GM21526 (cell line): Measurements from ENCODE around the gene PRAC2.

Experiments used
- ATAC-seq: cut with Tn5 transposase; IDR thresholded peaks from one replicate; pipeline ENCODE4 v1.9.1; 2021; ENCODE audit warnings: moderate library complexity; ENCODE audit not compliant: unreplicated experiment, low FRiP score

Gene PRAC2

DNA sequence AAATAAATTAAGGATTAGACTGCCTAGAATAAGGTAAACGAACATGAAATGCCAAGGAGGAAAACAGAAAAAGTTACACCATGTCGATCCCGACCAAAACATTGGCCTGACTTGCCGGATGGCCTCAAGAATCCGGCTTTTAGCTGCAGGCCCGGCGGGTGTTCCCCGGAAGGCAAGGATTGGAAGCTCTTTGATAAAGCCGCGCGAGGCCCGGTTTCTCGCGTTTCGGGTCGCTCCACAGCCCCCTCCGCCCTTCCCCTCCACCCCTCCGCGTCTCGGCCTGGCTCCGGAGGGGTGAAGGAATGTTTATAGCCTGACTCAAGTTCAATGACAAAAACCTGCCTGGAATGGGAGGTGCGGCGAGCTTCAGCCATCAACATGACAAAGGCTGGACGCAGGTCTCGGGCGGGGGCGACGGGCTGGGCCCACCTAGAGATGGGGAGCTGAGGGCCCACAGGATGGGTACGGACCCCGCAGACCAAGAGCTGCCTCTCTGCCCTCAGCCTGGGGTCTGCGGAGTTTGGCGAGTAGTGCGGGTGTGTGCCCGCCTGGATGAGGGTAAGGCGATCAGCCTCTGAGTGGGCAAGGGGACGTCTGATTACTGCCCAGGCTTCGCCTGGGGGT is 3.2 kb upstream of the PRAC2 start:
- no peak for ATAC-seq

DNA sequence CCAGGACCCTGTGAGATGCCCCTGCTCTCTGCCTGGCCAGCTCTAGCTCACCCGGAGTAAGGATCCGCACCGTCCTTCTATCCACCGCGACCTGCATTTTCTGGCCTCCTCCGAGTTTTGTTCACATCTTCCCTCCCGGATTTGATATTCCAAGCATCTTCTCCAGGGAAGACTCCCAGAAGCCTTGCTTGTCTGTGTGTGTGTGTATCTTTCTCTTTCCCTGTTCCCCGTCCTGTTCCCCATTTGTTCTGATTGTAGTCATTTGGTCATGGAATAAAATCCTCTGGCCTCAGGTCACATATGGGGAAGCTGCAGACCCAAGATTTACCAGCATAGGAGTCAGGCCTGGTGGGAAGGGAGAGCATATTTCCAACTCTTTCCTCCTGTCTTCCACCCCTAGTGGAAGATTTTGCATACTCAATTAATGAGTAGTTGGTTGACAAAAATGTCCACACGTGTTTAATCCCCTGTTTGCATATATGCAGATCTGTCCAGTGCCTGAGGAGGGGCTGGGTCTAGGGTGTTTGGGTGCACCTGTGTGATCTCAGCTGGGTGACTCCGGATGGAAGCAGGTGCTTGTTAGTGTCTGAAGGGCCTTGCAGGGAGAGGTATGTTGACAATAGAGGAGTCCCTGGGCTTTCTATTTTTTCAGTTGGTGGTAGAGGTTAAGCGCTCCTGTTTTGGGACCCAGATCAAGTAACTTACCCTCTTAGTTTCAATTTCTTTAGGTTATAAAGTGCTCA is 2.5 kb upstream of the PRAC2 start:
- ATAC-seq, result no peak

DNA sequence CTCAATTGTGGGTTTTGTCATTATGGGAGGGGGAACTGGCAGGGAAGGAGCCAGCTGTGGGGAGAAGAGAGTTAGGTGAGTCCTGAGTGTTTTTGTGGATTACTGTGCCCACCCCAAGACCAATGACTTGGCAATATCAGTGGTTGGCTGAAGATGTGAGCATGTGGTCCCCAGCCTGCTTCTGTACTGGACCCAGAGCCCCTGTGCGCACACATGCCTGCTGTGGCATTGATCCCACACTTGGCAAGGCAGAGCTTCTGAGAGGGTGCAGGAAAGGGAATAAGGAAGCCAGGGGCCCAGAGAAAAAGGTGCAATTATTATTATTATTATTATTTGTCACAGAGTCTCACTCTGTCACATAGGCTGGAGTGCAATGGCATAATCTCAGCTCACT is 2.0 kb upstream of the PRAC2 start:
- ATAC-seq, result no peak

DNA sequence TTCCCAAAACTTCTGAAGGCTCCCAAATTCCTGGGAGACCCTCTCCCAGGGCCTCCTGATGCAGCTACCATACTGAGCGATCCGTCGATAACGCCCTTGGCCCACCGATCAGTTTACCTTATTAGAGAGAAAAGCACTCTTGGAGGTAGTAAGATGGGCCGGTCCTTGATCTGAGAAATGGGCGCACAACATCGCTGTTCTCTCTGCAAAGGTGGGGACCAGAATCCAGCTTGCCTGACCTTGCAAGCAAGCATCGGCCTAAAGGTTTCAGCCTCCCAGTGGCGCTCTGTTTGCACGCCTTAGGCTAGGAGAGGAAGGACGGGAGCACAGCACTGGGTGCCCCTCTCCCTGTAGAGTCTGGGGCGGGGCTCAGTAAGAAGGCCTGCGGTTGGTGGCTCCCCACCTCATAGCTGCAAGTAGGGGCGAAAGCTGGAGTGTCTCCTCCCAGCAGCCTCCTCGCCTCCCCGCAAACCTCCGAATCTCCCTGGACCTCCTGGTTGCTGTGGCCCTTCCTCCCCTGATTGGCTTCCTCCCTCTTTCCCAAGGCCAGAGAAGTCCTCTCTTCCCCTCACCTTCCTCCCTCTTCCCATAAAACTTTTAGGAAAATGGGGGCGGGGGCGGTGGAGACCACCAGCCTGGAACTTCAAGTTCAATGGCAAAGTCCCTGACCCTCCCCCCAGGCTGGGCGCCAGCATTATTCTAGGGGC is 631 bp upstream of the PRAC2 start, which contains the start of gene PRAC1:
Gene PRAC1, minus strand, starts transcription at position 318 of the 707 bp plus-strand sequence. Its CDS starts 126 bp downstream, at position 192.
- ATAC-seq, result no peak

DNA sequence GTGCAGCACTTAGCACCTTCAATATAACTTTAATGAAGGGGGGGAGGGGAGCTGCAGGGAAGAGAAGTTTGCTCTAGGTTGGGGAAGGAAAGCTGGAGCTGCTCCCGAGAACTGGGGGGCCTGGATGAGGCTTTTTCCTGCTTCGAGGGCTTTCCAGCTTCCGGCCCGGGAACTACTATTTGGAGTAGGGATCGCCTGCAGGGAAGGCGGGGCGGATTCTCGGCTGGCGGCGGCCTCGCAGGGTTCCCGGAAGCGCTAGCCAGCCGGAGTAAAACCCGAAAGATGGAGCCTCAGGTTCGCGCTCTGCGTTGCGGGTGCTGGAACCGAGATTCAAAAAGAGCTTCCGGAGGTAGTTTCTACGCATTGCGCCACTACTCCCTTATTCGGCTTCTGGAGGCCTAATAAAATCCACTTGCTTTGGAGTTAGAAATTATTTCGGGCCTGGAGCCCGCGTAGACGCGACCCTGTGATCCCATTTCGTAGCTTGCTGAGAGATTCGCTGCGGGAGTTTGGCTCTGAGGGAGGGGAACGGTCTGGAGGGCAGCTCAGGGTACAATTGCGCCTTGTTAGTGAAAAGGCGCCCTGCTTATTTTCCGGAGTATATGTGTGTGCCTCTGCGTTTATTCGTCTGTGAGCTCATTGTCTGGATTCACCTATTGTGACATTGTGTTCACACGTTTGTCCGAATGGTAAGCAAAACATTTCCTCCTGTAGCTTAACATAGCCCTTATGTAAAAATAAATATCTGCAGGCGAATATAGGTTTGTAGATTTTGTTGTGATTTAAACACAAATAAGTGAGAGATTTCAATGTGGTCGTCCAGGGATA is 652 bp downstream of the PRAC2 start:
- ATAC-seq, result no peak

DNA sequence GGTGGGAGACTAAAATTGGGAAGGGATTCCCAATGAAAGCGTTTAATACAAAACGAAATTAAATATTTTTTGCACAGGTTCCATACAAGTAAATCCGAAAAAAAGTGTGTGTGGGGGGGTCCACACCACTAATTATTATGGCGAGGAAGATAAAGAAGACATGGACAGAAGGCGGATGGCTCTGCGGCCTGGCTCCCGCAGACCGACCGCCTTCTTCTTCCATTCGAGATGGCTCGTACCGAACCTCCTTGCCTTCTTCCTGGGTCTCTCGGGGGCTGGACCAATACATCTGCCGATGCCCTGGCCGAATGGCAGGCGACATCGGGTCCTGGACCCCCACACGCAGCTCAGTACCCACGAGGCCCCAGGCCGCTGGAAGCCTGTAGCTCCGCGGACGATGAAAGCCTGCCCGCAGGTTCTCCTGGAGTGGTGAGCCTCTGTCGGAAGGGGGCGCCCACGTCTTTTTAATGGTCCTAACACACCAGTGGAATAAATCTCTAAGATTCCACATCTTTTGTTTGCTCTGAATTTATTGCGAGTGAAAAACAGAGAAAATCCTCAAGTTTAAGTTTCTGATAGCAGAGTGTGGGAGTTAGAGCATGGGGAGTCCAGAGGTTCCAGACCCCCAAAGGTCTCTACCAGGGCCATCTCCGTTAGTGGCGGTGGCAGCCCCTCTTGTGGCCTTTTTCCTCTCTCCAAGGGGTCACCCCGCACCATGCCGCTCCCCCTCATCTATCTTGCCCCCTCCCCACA is 1.4 kb downstream of the PRAC2 start:
- no peak for ATAC-seq

DNA sequence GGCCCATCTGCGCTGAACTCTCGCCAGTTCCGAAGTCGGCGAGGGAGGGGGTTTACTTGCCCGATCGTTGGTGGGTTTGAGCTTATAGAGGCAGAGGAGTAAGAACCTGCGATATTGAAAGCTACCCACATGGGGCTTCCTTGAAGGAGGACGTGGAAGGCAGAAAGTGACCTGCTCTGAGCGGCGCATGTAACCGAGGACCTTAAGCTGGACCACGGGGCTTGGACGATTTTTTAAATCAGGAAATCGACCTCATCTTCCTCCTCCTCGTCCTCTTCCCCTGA is 2.0 kb downstream of the PRAC2 start:
- ATAC-seq, result no peak

DNA sequence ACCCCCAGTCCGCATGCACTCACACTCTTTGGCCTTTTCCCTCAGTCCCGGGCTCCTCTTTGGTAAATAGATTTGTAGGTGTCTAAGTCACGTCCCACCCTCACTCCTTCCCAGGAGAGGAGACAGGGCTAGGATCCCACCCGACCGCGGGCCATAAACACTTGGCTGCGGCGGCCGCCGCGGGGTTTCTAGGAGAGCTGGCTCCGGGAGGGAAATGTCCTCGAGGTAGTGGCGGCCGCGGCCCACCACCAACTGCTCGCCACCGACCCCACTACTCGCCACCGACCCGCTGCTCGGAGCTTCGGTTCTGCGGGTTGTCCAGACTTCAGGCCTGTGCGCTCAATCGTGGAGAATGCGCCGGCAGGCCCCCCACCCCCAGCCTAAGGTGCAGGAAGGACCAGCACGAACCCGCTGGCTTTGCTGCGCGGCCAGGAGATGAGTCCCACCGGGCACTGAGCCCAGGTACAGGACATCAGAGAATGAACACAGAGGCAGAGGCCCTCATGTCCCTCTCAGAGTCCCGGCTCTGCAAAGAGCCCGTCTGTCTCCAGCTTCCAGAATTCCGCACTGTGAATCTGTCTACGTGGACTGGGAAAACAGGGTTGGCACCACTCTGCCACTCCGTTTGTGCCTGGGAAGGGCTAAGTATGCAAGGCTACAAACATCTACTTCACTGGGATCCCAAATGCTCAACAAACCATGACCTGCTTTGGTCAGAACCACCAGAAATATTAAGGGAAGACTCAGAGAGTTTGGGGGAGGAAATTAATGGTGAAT is 2.5 kb downstream of the PRAC2 start:
- no peak for ATAC-seq

DNA sequence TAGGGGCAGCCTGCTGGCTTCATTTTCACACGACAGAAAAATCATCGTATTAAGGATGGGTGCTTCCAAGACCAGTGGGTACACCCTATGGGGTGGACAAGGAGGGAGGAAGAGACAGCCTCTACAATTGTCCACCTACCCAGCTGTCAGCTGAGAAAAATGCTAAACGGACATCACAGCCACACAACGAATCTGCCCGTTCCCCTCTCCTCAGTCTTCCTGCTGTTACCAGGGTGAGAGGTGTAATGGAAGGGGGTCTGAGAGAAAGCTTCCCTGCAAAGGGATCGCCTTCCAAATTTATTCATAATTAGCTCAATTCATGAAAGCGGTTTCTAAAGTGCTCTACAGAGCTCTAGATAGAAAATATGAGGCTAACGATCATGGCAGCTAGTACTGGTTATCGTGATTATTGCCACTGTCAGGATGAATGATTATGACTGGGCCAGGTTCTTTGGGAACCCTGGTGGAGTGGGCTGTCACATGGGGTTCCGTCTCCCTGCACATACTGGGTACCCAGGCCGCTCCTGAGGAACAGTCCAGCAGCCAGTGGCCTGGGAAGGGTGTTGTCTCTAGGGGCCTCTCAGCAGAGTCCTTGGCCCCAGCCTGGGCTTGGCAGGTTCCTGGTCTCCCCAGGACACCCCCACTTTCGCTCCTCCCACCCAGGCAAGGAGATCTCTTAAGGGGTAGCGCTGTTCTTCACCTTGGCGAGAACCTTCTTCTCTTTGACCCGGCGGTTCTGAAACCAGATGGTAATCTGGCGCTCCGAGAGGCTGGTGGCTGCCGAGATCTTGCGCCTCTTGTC is 3.3 kb downstream of the PRAC2 start:
- no peak for ATAC-seq

DNA sequence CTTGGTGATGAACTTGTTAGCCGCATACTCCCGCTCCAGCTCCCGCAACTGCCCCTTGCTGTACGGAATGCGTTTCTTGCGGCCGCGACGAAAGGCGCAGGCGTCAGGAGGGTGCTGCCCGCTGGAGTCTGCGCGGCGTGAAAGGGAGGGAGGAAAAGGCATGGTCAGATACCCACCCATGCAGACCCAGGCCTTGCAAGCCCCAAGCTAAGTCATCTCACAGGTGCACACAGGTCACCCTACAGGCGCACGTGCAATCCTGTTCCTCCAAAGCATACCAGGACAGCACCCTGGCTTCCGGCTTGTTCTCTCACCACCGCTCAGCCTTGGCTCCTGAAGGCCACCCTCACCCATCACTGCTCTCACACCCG is 3.9 kb downstream of the PRAC2 start:
- no peak for ATAC-seq

DNA sequence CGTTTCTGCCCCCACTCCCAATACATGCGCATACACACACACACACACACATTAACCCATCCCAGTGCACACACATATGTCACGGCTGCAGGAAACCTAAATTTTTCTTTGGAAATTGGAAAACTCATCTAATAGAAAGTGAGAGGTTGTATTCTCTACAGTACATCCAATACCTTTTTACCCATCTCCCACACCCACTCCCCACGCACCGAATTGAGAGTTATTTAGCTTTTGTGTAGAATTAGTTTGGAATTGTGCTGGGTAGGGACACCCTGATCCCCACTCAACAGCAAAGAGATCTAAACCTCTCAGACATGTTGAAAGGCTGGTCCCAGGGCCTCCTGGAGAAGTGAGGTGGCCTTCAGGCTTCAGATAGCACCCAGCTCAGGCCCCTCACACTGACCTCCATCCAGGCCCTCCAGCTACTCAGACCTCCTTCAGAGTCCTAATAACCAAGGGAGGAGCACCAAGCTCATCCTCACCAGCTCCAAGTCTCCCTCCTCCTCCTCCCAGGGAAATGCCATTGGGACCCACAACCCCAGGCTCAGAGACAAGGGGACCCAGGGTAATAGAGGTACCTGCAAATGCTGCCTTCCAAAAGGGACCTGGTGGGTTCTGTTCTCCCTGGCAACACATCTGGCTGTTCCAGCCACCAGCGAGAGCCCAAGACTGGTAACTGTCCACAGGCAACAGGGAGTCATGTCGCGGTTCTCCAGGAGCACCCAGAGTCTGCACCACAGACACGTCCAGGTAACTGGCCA is 4.6 kb downstream of the PRAC2 start:
- ATAC-seq, result no peak

DNA sequence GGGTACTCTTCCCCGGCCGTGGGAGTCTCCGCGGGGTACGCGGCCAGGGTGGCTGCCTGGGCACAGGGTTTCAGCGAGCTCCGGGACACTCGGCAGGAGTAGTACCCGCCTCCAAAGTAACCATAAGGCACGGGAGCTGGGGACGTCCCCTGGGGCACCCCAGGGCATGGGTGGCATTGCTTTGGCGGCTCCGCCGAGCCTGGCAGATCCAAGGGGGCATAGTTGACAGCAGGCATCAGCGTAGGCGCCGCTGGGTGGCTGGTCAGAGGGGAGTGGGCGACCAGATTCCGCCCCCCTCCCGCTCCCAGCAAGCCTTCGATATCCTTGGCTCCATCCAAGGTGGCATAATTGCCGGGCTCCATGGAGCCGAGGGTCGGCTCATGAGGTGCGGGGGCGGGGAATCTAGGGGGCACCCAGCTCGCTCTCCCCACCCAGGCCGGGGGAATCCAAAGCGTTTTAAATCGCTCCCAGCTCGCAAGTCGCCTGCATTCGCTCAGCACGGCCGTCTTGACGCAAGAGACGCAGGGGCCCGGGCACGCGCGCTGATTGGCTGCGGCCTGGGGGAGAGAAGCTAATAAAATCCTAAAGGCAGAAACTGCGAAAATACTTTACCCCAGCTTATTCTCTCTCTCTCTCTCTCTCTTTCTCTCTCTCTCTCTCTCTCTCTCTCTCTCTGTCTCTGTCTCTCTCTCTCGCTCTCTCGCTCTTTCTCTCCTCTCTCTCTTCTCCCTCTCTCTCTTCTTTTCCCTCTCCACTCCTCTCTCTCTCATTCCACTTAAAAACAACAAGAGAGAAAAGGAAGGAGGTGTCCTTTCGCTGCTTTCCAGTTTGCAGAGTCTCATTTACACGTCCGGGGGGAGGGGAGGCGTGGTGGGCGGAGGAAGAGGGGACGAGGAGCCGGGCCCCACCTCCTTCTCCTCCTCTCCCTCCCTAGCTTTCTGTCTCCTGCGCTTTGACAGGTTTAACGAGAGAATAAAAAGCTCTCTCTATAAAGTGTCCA is 5.5 kb downstream of the PRAC2 start, which contains the start of gene HOXB13:
Gene HOXB13, minus strand, starts transcription at position 519 of the 1,000 bp plus-strand sequence. Its CDS starts 157 bp downstream, at position 362.
- ATAC-seq, result no peak

DNA sequence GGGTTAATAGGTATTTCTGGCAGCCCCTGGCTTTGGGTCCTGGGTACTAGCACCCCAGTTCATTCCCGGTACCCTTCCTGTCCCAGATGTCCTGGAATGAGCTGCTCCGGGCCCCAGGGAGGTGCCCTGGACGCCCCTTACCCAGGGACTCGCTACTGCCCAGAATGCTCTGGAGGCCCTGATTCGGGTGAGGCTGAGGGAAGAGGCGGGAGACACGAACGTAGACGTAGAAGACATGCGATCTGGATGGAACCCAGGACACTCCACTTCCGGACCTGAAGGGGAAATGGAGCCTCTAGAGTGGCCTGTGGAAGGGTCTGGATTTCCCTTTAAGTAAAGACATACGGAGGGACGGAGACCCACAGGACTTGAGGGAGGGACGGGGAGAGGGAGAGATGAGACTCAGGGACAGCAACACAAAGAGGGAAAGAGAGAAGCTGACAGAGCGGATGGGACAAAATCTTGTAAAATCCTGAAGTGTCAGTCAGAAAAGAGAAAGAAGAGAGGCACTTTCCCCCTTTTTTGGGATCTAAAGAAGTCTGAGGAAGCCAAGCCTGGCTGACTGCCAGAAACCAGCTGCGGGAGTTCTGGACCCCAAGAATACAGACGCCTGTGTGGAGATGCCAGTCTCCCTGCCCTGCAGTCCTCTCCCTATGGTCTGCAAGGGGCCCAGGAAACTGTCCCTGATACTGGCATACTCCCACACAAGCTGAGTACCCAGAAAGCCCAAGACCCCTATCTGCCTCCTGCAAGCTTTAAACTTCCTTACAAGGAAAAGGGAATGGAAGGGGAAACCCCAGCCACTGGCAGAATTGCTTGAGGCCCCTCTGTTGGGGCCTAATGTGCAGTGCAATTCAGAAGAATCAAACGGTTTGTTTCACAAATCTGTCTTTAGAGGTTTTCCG is 6.6 kb downstream of the PRAC2 start:
- ATAC-seq, result no peak

DNA sequence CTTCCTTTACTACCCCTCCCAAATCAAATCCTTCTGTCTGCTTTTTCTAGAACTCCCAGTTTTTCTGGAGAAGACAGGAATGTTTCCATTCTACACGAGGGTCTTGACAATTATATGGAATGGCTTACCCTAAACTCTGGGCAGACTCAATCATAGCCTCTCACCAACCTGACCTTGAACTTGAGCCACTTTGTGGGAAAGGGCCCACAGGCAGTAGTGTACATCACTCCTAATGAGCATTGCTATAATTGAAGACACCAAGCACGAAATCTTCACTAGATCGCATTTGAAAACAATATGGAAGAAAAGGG is 7.2 kb downstream of the PRAC2 start:
- ATAC-seq, result no peak

DNA sequence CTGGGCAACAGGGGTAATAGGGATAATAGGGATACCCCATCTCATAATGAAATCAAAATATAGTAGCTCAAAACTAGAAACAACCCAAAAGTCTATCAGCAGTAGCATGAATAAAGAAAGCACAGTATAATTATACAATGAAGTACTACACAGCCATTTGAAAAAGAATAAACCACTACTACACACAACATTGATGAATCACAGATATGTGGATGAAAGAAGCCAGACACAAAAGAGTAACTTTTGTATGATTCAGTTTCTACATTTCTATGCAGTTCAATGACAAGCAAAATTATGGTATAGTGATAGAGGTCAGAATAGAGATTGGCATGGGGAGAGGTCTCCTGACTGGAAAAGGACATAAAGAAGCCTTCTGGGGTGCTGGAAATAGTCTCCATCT is 8.4 kb downstream of the PRAC2 start:
- ATAC-seq, result no peak
